ENCODE data around the gene RBBP8NL. TPM values are rescaled to one million over a fixed set of nuclear protein-coding genes. Genes with fewer than 3 reads are reported as not detected.
"Not testable (repeated sequence)": the region's sequence is repeated elsewhere in the genome, so short reads cannot be mapped to it uniquely, and the experiment has no call there.

Gene RBBP8NL
- total and polyA plus RNA-seq, 12 donors = not detected

GRCh38 chr20:62374331-62375152 lies 52.8 kb downstream of the RBBP8NL start:
- Histone ChIP-seq H3K27ac (no peak overlapping the region), H3K9me3 (replicated peaks in 1 of 3) (no peaks in the 10 kb centered on the region), H3K27me3 (no peaks in the 10 kb centered on the region), H3K36me3 (replicated peaks in 1 of 2) (no peaks in the 10 kb centered on the region), H3K4me1 (replicated peaks in 1 of 2) (peaks cover 18 to 20% of the 10 kb centered on the region in 2 donors), H3K4me3 (no peak overlapping the region)
- no peak for DNase-seq
- intact Hi-C loops (cut with DNase I) = loop anchor here in 1 of 2 donors (10.0 kb wide), 1 partner anchor 360 kb away; no protein-coding TSS in a partner anchor
- TF ChIP-seq POLR2A (IDR thresholded peaks at IDR 0.05) (no peak), CTCF (IDR thresholded peaks at IDR 0.05) (no peak)
- 58 to 62% (median 60%) methylated on average over 12 to 24 of the region's 24 CpGs for WGBS, 4 donors

DNA sequence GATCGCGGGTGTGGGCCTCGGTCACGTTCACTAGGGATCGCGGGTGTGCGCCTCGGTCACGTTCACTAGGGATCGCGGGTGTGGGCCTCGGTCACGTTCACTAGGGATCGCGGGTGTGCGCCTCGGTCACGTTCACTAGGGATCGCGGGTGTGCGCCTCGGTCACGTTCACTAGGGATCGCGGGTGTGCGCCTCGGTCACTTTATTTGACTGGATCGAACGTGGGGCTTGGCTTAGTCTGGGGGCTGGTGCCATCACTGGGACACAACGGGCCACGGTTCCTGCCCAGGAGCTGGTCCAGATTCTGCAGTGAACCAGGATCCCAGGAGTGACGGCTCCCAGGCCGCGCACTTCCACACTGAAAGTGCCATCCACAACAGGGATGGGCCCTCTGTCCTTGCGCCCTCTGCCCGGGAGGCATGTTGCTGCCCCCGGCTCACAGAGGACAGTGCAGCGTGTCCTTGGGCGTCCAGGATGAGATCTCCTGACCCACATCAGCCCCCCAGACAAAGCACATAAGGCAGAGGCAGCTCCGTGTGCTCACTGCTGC lies 53.6 kb downstream of the RBBP8NL start:
- not testable (repeated sequence) for H3K27me3 ChIP-seq; H3K27ac ChIP-seq; H3K9me3 ChIP-seq (replicated peaks in 1 of 3); H3K36me3 ChIP-seq (replicated peaks in 1 of 2); DNase-seq; H3K4me3 ChIP-seq
- 81 to 84% (median 82%) methylated on average over 23 to 27 of the region's 40 CpGs; no CpG with 5 or more reads in 1 of the 4 donors for WGBS, 4 donors
- intact Hi-C loops (cut with DNase I) = loop anchor here in 1 of 2 donors (10.0 kb wide), 1 partner anchor 359 kb away; no protein-coding TSS in a partner anchor
- H3K4me1 ChIP-seq (replicated peaks in 1 of 2) = peaks cover 26 to 29% of the 10 kb centered on the region in 2 donors

DNA sequence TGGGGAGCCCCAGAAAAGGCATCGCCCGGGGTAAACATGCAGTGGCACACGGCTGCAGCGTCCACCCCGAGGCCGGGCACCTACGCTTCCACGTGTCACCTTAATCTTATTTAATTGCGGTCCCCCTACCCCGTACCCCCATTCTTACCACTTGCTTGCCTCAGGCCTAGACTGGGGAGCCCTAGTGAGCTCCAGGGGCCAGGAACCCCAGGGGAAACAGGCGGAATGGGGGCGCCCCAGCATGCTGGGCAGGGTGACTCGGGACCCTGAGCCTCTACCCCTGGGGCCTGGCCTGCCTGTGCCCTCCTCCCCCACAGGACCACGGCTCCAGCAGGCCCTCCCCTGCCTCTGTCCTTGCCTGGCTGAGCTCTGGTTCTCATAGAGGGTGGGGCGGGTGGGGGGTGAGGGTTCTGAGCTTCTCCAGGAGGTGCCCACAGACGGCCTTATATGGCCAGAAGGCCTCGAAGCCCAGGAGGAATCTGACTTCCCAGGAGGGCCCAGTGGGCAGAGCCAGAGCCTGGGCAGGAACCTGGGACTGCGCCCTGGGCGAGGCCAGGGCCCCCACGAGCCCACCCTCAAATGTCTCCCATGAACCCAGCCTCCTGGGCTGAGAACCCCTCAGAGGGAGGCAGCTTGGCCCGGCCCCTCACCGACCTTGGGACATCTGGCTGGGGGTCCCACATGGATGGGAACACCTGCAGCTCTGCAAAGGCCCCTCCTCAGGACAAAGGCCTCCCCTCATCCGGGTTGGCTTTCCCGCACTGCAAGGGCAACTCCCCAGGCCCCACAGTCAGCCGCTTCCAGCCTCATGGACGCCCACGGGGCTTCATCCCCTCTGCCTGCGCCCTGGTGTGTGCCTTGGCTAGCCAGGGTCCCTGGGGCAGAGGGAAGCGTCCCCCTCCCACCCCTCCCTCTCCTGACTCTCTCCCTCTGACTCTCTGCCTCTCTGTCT lies 55.0 kb downstream of the RBBP8NL start:
- no peak for DNase-seq
- WGBS, 4 donors = 79 to 88% (median 84%) methylated on average over 20 to 29 of the region's 29 CpGs
- no peaks in the 10 kb centered on the region for H3K9me3 ChIP-seq (replicated peaks in 1 of 3)
- H3K36me3 ChIP-seq (replicated peaks in 1 of 2) = no peaks in the 10 kb centered on the region
- no peak overlapping the region for H3K4me3 ChIP-seq
- no peak for TF ChIP-seq CTCF (IDR thresholded peaks at IDR 0.05)
- TF ChIP-seq POLR2A (IDR thresholded peaks at IDR 0.05) = no peak
- H3K4me1 ChIP-seq (replicated peaks in 1 of 2) = peaks cover 40 to 43% of the 10 kb centered on the region in 2 donors
- no peak overlapping the region for H3K27ac ChIP-seq
- intact Hi-C loops (cut with DNase I) = loop anchor here in 1 of 2 donors (10.0 kb wide), 1 partner anchor 358 kb away; no protein-coding TSS in a partner anchor
- H3K27me3 ChIP-seq = no peaks in the 10 kb centered on the region

DNA sequence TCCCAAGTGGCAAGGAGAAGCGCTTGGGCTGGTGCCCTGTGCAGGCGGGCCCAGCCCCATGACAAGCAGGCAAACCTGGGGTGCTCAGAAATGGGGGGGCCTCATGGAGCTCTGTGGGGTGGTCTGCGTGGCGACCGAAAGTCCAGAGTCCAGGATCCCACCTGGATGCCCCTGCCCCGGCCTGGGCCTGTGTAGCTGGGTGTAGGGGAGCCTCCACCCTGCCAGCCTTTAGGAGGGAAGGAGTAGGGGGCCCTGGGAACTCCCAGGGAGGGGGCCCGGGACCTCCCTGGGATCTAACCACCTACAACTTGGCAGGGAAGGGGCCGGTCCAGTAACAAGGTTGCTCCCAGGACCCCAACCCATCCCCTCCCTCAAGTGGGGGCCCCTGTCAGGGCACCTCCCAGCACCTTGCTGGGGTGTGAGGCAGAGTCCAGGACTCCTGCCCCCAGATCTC lies 55.7 kb downstream of the RBBP8NL start:
- Histone ChIP-seq H3K27me3 (no peaks in the 10 kb centered on the region), H3K36me3 (replicated peaks in 1 of 2) (no peaks in the 10 kb centered on the region), H3K27ac (no peak overlapping the region), H3K4me1 (replicated peaks in 1 of 2) (peaks cover 42 to 43% of the 10 kb centered on the region in 2 donors), H3K4me3 (no peak overlapping the region), H3K9me3 (replicated peaks in 1 of 3) (no peaks in the 10 kb centered on the region)
- no peak for DNase-seq
- TF ChIP-seq CTCF (IDR thresholded peaks at IDR 0.05) = no peak
- TF ChIP-seq POLR2A (IDR thresholded peaks at IDR 0.05) = no peak
- WGBS, 4 donors = 93 to 100% (median 97%) methylated on average over 4 to 8 of the region's 8 CpGs; no CpG with 5 or more reads in 1 of the 4 donors
- intact Hi-C loops (cut with DNase I) = loop anchor here in 1 of 2 donors (10.0 kb wide), 1 partner anchor 357 kb away; no protein-coding TSS in a partner anchor

Data from adrenal gland (tissue), 12 donors.